GM21515 (cell line): Measurements from ENCODE around the gene PLOD3.
A peak's percentile ranks its signal among the peaks of the same experiment; 100 is the strongest.
"Not testable (repeated sequence)": the region's sequence is repeated elsewhere in the genome, so short reads cannot be mapped to it uniquely, and the experiment has no call there.

ENCODE experiments used
- ATAC-seq: cut with Tn5 transposase; IDR thresholded peaks from one replicate; pipeline ENCODE4 v1.9.1; 2021; ENCODE audit not compliant: unreplicated experiment

PLOD3 gene

GRCh38 chr7:101217388-101218235, at the start of gene PLOD3, which contains the start of gene ZNHIT1:
PLOD3 (minus strand) TSS chr7:101217581; CDS start chr7:101217274, 307 bp downstream.
ZNHIT1 (plus strand) TSS chr7:101218165; CDS start chr7:101218196, 31 bp downstream.
- ATAC-seq = peak; percentile 63

DNA sequence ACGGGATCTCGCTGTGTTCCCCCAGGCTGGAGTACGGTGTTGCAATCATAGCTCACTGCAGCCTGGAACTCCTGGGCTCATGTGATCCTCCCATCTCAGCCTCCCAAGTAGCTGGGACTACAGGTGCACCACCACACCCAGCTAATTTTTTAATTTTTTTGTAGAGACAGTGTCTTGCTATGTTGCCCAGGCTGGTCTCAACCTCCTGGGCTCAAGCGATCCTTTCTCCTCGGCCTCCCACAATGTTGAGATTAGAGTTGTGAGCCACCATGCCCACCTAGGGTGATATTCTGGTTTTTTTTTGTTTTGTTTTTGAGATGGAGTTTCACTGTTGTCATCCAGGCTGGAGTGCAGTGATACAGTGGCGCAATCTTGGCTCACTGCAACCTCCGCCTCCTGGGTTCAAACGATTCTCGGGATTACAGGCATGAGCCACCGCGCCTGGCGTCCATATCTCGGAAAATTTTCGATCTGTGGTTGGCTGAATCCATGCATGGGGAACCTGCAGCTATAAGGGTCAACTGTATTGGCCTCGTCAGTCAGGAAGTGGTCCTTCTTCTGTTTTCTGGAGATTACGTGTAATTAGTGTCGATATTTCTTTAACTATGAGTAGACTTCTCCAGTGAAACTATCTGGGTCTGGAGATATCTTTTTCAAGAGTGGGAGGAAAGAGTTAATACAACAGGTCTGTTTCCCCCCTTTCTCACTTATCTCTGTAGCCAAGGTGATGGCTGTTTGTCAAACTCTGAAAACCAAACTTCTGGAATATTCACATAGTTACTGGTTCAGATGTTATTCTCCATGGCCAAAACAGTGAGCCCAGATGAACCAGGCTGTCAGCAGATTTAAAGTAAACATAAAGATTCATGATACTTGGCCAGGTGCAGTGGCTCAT, 48.5 kb upstream of the PLOD3 start:
- ATAC-seq = no peak

GRCh38 chr7:101264102-101264706, 46.8 kb upstream of the PLOD3 start:
- not testable (repeated sequence) for ATAC-seq

DNA sequence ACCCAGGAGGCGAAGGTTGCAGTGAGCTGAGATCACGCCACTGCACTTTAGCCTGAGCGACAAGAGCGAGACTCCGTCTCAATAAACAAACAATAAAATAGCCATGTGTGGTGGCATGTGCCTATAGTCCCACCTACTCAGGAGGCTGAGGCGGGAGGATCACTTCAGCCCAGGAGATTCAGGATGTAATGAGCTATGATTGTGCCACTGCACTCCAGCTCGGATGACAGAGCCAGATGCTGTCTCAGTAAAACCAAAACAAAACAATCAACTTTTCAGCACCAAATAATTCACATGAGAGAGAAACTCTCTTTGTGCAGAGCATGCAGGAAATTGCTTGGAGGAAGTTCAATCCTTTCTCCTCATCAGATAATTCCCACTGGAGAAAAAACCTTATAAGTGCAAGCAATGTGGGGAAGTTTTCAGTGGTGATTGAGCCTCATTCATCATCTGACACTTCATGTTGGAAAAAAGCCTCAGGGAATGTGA, 40.9 kb upstream of the PLOD3 start:
- ATAC-seq = no peak

DNA sequence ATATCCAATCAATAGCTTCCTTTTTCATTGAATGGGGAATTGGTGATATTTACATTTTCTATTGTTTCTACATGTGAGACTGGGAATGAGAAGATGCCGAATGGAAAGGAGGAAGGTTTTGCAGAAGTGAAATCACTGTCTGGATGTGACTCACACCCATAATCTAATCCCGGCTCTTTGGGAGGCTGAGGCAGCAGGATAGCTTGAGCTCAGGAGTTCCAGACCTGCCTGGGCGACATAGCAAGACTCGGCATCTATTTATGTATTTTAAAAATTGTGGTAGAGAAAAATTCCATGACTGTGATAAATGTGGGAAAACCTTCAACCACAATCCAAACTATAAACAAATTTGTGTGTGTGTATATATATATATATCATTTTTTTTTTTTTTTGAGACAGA, 38.4 kb upstream of the PLOD3 start:
- ATAC-seq = no peak

GRCh38 chr7:101253199-101253598, 35.8 kb upstream of the PLOD3 start:
- ATAC-seq = not testable (repeated sequence)

- peak; percentile 97 for ATAC-seq
These were observed 34.7 kb upstream of the PLOD3 start for GRCh38 chr7:101251871-101252659.

DNA sequence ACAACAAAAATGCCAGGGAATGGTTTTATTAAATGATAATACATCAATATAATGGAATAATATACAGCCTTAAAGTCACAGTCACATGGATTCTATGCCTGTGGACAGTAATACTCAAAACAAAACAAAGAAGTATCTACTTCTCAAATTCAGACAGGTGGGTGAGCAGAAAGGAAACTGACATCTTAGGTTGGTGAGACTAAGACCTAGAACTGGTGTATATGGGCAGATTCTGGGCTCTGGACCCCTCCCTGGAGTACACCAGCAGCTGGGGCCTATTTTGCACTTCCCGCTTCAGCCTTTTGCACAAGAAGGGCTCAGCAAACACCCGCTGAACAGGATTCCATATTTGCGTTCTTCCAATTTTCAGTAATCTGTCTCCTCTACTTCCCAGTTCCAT, 32.9 kb upstream of the PLOD3 start:
- ATAC-seq = no peak

GRCh38 chr7:101248276-101248675, 30.9 kb upstream of the PLOD3 start:
- ATAC-seq = no peak

DNA sequence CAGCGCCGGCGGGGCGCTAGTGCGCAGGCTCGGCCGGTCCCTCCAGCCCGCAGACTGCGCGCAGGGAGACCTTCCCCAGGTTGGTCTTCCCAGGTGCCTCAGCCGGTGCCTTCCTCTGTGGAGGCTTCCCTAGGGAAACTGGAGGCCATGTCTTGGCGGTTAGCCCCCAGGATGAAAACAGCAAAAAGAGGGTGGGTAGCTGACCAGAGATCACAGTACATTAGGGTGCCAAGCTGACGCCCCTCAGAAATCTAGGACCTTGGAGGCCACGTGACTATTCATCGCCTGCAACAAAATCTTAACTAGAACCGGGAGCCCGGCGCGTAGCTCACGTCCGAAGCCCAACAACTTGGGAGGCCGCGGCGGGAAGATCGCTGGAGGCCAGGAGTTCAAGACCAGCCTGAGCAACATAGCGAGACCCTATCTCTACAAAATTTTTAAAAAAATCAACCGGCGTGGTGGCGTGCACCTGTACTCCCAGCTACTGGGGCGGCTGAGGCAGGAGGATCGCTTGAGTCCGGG, 27.8 kb upstream of the PLOD3 start:
- no peak for ATAC-seq

DNA sequence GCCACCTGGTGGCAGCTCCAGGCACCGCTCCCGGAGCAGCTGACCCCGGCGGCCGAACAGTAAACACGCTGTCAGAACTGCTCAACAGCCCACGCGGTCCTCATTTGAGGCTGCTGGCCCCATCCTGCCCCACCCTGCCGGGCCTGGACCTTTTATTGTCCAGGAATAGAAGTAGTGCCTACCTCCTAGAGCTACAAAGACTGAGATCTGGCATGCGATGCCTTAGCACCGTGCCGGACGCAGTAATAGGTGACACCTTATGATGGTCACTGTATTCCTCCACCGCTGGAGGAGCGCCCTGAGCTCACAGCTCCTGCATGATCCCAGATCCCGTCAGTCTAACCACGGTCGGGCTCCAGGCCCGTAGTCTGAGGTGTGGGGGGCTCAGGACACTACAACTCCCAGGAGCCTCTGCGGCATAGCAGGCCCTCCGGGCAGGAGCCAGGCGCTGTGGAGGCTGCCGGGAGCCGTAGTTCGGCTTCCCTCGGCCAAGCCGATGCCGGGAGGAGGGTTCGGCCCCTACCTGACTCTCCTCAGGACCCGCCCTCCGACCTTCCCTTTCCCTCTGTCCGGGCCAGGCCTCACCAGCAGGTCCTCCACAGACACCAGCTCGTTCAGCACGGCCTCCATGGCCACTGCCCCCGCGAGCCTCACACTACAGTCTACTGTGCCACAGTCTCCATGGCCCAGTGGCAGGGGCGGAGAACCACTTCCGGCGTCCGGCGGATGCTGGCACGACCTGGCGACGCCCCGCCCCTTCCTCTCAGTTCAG, 27.2 kb upstream of the PLOD3 start, which contains the start of gene FIS1:
FIS1 (minus strand) TSS at position 707 of the 772 bp plus-strand sequence; CDS start at position 630, 77 bp downstream.
- ATAC-seq = peak; percentile 88

GRCh38 chr7:101243646-101244374, 26.4 kb upstream of the PLOD3 start:
- ATAC-seq = no peak

GRCh38 chr7:101241443-101242349, 24.3 kb upstream of the PLOD3 start:
- ATAC-seq = no peak

- no peak for ATAC-seq
These were observed 23.6 kb upstream of the PLOD3 start for GRCh38 chr7:101241015-101241363.

DNA sequence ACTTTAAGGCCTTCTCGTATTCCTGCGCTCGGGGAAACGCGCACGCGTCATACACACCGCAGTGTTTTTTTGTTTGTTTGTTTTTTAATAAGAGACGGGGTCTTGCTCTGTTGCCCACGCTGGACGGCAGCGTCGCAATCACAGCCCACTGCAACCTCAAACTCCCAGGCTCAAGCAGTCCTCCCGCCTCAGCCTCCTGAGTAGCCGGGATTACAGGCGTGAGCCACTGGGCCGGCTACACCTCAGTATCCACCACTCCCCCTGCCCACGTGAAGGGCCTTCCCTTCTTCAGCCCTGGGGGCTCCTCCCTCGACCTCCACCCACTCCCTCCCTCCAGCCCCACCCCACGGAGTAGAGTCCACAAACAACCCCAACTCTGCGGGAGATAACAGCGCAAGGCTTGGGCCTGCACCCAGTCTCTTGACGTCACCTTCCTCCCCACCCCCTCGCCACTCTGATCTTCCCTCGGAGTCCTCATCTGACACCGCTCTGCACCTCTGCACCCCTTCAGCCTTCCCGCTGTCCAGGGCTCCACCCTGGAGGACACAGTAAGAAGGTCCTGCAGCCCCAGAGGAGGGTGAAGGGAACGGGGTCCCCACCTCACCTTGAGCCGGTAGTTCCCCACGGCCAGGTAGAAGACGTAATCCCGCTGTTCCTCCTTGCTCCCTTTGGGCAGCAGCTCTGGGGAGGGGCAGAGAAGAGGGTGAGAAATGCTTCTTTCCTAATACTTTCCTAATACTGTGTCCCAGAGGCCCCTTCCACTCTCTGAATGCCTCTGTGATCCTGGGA, 23.0 kb upstream of the PLOD3 start:
- ATAC-seq = no peak

GRCh38 chr7:101239951-101240220, 22.5 kb upstream of the PLOD3 start:
- no peak for ATAC-seq
